Amniotic epithelial cell (primary cell): Measurements from ENCODE around the gene KDM4F.

Source experiments
- DNase-seq: peaks from one replicate; pipeline ENCODE4 v3.0.0-alpha.2; 2010; ENCODE audit warnings: low read depth

The KDM4F gene

GRCh38 chr11:95091663-95092180 is 42.5 kb downstream of the KDM4F start:
- DNase-seq: no peak

- peak; percentile 63 for DNase-seq
Observed at GRCh38 chr11:95092549-95093324, 43.5 kb downstream of the KDM4F start.

DNA sequence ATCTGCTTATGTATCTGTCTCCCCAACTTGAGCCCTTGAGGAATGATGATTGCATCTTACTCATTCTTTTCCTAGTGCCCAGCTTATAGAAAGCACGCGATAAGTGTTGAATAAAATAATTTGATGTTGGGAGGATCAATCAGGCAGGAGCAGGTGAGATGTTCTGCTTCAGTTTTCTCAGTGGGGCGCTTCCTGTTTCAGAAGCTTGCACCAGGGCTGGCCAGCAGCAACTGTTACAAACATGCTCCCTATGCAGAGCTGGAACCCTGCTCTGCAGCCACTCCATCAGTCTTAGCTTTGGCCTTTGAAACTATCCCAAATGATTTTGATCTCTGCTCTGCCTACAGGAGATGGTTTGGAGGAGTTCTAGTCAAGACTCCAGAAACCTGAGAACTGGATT is 44.3 kb downstream of the KDM4F start:
- no peak for DNase-seq

DNA sequence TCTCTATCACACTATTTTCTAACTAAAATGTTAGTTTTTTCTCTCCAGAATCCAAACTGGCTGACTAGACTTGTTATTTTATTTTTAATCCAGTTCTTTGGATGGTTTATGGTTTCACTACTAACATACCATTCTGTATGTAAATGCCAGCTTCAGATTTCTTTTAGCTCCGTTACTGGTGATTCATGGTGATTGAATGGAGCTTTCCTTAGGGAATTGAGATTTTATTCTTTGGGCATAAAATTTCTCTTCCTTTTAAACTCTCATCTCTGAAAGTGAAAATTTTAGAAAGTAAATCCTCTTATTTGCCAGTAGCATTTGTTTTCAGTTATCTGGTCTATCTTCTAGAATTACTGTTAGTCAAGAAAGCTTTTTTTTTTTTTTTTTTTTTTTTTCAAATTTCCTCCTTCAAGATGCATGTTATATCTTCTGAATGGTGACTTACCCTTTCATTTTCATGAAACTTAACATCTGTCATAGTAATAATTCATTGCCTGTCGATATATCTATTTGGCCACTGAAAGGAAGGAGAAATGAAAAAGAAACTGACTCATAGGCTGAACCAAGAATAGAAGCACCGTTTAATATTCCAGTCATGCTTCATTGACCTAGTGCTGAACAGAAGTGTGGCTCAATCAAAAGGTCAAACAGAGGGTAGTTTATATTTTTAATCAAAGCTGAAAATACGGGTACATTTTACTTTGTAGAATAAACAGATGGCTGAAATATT is 46.8 kb downstream of the KDM4F start:
- DNase-seq: peak; percentile 33

- no peak for DNase-seq
Observed at GRCh38 chr11:95097209-95097608, 48.0 kb downstream of the KDM4F start.

DNA sequence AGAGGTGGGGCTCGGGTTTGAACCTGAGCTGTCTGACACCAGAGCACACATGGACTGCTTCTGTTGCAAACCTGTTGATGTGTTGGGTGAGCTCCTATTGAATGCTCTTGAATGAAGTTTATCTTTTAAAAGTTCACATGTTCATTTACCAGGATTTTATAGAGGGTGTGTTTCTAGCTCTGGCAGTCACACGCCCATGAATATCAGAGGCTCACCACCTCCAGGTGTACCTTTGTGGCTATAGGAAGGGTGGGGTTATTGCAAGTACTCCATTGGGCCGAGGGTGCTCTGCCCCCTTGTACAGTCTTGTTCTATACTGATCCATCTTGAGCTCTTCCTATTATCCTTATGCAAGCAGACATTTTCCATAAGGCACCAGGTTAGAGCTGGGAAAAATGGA is 49.6 kb downstream of the KDM4F start:
- no peak for DNase-seq

- no peak for DNase-seq
Observed at GRCh38 chr11:95100191-95100648, 51.0 kb downstream of the KDM4F start.
